ENCODE results near the gene POPDC2.

DNA sequence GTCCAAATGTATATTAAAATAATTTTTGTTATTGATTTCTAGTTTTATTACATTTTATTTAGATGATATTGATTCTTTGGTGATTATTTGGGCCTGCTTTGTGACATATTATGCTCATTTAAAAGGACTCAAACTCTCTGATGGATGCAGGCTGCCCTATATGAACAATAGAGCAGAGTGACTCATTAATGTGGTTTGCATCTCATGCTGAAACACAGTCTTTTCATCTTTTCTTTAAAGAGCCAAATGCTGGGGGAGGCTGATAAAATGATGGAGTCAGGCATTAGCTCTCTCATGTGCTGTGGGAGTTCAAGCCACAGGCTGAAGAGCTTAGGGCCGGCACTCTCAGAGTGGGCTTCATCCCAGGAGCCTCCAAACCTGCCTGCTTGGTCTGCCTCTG lies 55.5 kb downstream of the POPDC2 start:
- TF ChIP-seq, protein P1, sequence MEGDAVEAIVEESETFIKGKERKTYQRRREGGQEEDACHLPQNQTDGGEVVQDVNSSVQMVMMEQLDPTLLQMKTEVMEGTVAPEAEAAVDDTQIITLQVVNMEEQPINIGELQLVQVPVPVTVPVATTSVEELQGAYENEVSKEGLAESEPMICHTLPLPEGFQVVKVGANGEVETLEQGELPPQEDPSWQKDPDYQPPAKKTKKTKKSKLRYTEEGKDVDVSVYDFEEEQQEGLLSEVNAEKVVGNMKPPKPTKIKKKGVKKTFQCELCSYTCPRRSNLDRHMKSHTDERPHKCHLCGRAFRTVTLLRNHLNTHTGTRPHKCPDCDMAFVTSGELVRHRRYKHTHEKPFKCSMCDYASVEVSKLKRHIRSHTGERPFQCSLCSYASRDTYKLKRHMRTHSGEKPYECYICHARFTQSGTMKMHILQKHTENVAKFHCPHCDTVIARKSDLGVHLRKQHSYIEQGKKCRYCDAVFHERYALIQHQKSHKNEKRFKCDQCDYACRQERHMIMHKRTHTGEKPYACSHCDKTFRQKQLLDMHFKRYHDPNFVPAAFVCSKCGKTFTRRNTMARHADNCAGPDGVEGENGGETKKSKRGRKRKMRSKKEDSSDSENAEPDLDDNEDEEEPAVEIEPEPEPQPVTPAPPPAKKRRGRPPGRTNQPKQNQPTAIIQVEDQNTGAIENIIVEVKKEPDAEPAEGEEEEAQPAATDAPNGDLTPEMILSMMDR (IDR thresholded peaks at IDR 0.05; ENCODE audit: borderline replicate concordance, extremely low read depth, low read length, poor library complexity, severe bottlenecking) = no peak
- TF ChIP-seq EZH2 (IDR thresholded peaks at IDR 0.05; ENCODE audit: borderline replicate concordance, low read depth, low read length, severe bottlenecking) = no peak
